Kidney glomerular epithelial cell (primary cell): ENCODE results near the gene SLC34A3.

ENCODE experiments used
- DNase-seq: peaks from one replicate; lab custom pipeline; 2025; lab: John Stamatoyannopoulos, UW

Gene SLC34A3

GRCh38 chr9:137255448-137256114 is 24.9 kb downstream of the SLC34A3 start:
- DNase-seq, result peak; percentile 65

- DNase-seq, result no peak
These were observed 25.7 kb downstream of the SLC34A3 start for GRCh38 chr9:137256362-137256761.

GRCh38 chr9:137256856-137257255 is 26.2 kb downstream of the SLC34A3 start:
- DNase-seq, result no peak

GRCh38 chr9:137262173-137262908 is 31.6 kb downstream of the SLC34A3 start:
- peak; percentile 2 for DNase-seq

GRCh38 chr9:137262909-137263285 is 32.2 kb downstream of the SLC34A3 start:
- no peak for DNase-seq

- no peak for DNase-seq
These were observed 32.8 kb downstream of the SLC34A3 start for GRCh38 chr9:137263506-137263905.

- no peak for DNase-seq
These were observed 33.4 kb downstream of the SLC34A3 start for GRCh38 chr9:137264067-137264466.

- DNase-seq, result no peak
These were observed 34.9 kb downstream of the SLC34A3 start for GRCh38 chr9:137265496-137266161.

GRCh38 chr9:137266162-137266527 is 35.4 kb downstream of the SLC34A3 start:
- no peak for DNase-seq

GRCh38 chr9:137266585-137267453 is 36.1 kb downstream of the SLC34A3 start:
- DNase-seq, result no peak

- DNase-seq, result no peak
These were observed 37.2 kb downstream of the SLC34A3 start for GRCh38 chr9:137267933-137268355.

GRCh38 chr9:137268538-137269201 is 38.0 kb downstream of the SLC34A3 start:
- DNase-seq, result no peak

- no peak for DNase-seq
These were observed 38.6 kb downstream of the SLC34A3 start for GRCh38 chr9:137269231-137269772.

GRCh38 chr9:137270929-137271695 is 40.4 kb downstream of the SLC34A3 start:
- DNase-seq, result no peak

- no peak for DNase-seq
These were observed 41.0 kb downstream of the SLC34A3 start for GRCh38 chr9:137271696-137272076.

GRCh38 chr9:137272241-137273094 is 41.8 kb downstream of the SLC34A3 start:
- no peak for DNase-seq

GRCh38 chr9:137273095-137273490 is 42.4 kb downstream of the SLC34A3 start:
- no peak for DNase-seq

- DNase-seq, result no peak
These were observed 43.1 kb downstream of the SLC34A3 start for GRCh38 chr9:137273611-137274320.

- no peak for DNase-seq
These were observed 44.5 kb downstream of the SLC34A3 start for GRCh38 chr9:137275203-137275587.
